H1 (cell line): ENCODE measurements around the gene EML4. TPM values are rescaled to one million over a fixed set of nuclear protein-coding genes. Genes with fewer than 3 reads are reported as not detected.

ENCODE experiments used
- CREB1 ChIP-seq: IDR thresholded peaks from 2 replicates; pipeline ENCODE4 v1.6.1; 2012; ENCODE audit warnings: inconsistent platforms
- FOSL1 ChIP-seq: IDR thresholded peaks from 2 replicates; pipeline ENCODE4 v1.6.1; 2011; ENCODE audit warnings: mild to moderate bottlenecking, low read depth, low read length, moderate library complexity; ENCODE audit not compliant: insufficient read depth
- GABPA ChIP-seq: IDR thresholded peaks from 2 replicates; pipeline ENCODE4 v1.6.1; 2011; ENCODE audit warnings: mild to moderate bottlenecking, low read length, moderate library complexity, borderline replicate concordance; ENCODE audit not compliant: insufficient read depth
- polyA plus RNA-seq, 7 experiments: library from polyadenylated mRNA; depleted of rRNA in 3 of 7; stranded (reverse) in 5 of 7; unstranded in 2 of 7; fragments of >200 nt in 5 of 7; fragments of 200-250 nt in 2 of 7; gene quantifications; 1 replicate in 5 of 7; 2 replicates in 1 of 7; 4 replicates in 1 of 7; pipeline versions ENCODE4 v1.2.1 to v1.2.3, GENCODE V29; 2011 to 2013; ENCODE audit warnings: missing spikeins in 2 of 7, mixed read lengths in 2 of 7
- total RNA-seq: library from RNA; stranded (reverse); fragmentation: NEBNext Ultra II Directional; extraction: Animal tissue kit (Norgen Biotek cat#: 25700); gene quantifications from 2 replicates; pipeline ENCODE4 v1.2.1, GENCODE V29; 2021

Gene EML4
- total and polyA plus RNA-seq, 2 of the 8 experiments (the other 6 are each of a cell fraction or from before 2014, with no cell fraction given) = 50.1 to 104 TPM

DNA sequence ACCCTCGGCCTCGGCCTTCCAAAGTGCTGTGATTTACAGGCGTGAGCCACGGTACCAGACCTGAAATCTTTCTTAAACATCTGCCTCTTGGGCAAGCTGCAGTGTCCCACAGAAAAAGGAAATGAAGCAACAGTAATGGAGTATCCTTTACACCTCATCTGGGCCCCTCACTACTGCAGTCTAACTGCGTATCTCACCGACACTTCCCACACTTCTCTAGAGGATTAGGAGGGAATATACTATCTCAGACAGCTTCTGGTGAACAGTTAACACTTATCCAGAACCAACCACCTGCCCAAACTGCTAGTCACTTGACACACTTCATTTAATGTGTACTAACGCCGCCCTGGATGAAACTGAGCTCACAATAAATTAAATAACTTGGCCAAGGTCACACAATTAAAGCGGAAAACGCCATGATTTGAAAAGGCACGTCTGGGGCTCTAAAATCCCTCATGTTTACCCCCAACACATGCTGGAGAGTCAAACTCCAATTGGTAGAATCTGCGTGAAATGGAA, 190.9 kb downstream of the EML4 start (continued):
- no peak for TF ChIP-seq CREB1
- TF ChIP-seq FOSL1 = no peak
- no peak for TF ChIP-seq GABPA
